Measurements from ENCODE around the gene GXYLT2. TPM values are rescaled to one million over a fixed set of nuclear protein-coding genes. Genes with fewer than 3 reads are reported as not detected.

Gene GXYLT2
- total RNA-seq, 1 donor from 2014 or later = 16.2 TPM

GRCh38 chr3:72909591-72909990 is 21.7 kb downstream of the GXYLT2 start:
- no peak overlapping the region for H3K27ac ChIP-seq (replicated peaks)
- intact Hi-C loops (cut with micrococcal nuclease) = no loop called here

GRCh38 chr3:72912532-72912931 is 24.7 kb downstream of the GXYLT2 start:
- no peaks in the 10 kb centered on the region for H3K36me3 ChIP-seq
- H3K9me3 ChIP-seq (replicated peaks) = no peaks in the 10 kb centered on the region
- H3K4me1 ChIP-seq = peaks cover 11% of the 10 kb centered on the region
- intact Hi-C loops (cut with micrococcal nuclease) = no loop called here
- H3K27me3 ChIP-seq (ENCODE audit: low read depth) = no peaks in the 10 kb centered on the region
- no peak overlapping the region for H3K27ac ChIP-seq (replicated peaks)
- H3K4me3 ChIP-seq = no peak overlapping the region
- DNase-seq = no peak
- no peak for TF ChIP-seq CTCF (IDR thresholded peaks at IDR 0.05; ENCODE audit: borderline replicate concordance)

More at GRCh38 chr3:72909591-72909990, 21.7 kb downstream of the GXYLT2 start:
- DNase-seq = no peak
- Histone ChIP-seq H3K36me3 (no peaks in the 10 kb centered on the region), H3K9me3 (replicated peaks) (no peaks in the 10 kb centered on the region), H3K4me1 (peaks cover 17% of the 10 kb centered on the region), H3K27me3 (ENCODE audit: low read depth) (no peaks in the 10 kb centered on the region), H3K4me3 (no peak overlapping the region)
- TF ChIP-seq CTCF (IDR thresholded peaks at IDR 0.05; ENCODE audit: borderline replicate concordance) = no peak

- intact Hi-C loops (cut with micrococcal nuclease) = no loop called here
- no peak for DNase-seq
- TF ChIP-seq CTCF (IDR thresholded peaks at IDR 0.05; ENCODE audit: borderline replicate concordance) = no peak
- Histone ChIP-seq H3K27ac (replicated peaks) (no peak overlapping the region), H3K36me3 (no peaks in the 10 kb centered on the region), H3K9me3 (replicated peaks) (no peaks in the 10 kb centered on the region), H3K27me3 (ENCODE audit: low read depth) (no peaks in the 10 kb centered on the region), H3K4me3 (no peak overlapping the region), H3K4me1 (no peaks in the 10 kb centered on the region)
These were observed 26.5 kb downstream of the GXYLT2 start for GRCh38 chr3:72914383-72914782.

GRCh38 chr3:72916250-72916649 is 28.4 kb downstream of the GXYLT2 start:
- no peaks in the 10 kb centered on the region for H3K4me1 ChIP-seq
- no peak overlapping the region for H3K4me3 ChIP-seq
- no peaks in the 10 kb centered on the region for H3K9me3 ChIP-seq (replicated peaks)
- DNase-seq = no peak
- H3K27ac ChIP-seq (replicated peaks) = no peak overlapping the region
- intact Hi-C loops (cut with micrococcal nuclease) = no loop called here
- no peak for TF ChIP-seq CTCF (IDR thresholded peaks at IDR 0.05; ENCODE audit: borderline replicate concordance)
- no peaks in the 10 kb centered on the region for H3K36me3 ChIP-seq
- no peaks in the 10 kb centered on the region for H3K27me3 ChIP-seq (ENCODE audit: low read depth)

GRCh38 chr3:72919520-72919919 is 31.7 kb downstream of the GXYLT2 start:
- H3K27me3 ChIP-seq (ENCODE audit: low read depth) = no peaks in the 10 kb centered on the region
- TF ChIP-seq CTCF (IDR thresholded peaks at IDR 0.05; ENCODE audit: borderline replicate concordance) = no peak
- no peaks in the 10 kb centered on the region for H3K4me1 ChIP-seq
- H3K36me3 ChIP-seq = no peaks in the 10 kb centered on the region
- H3K9me3 ChIP-seq (replicated peaks) = no peaks in the 10 kb centered on the region
- no peak overlapping the region for H3K27ac ChIP-seq (replicated peaks)
- intact Hi-C loops (cut with micrococcal nuclease) = no loop called here
- no peak for DNase-seq
- H3K4me3 ChIP-seq = no peak overlapping the region

GRCh38 chr3:72924055-72924454 is 36.2 kb downstream of the GXYLT2 start:
- Histone ChIP-seq H3K36me3 (peaks cover 6% of the 10 kb centered on the region), H3K9me3 (replicated peaks) (peaks cover 5% of the 10 kb centered on the region)
- intact Hi-C loops (cut with micrococcal nuclease) = no loop called here

More at GRCh38 chr3:72924055-72924454, 36.2 kb downstream of the GXYLT2 start:
- Histone ChIP-seq H3K4me3 (no peak overlapping the region), H3K4me1 (no peaks in the 10 kb centered on the region), H3K27me3 (ENCODE audit: low read depth) (no peaks in the 10 kb centered on the region), H3K27ac (replicated peaks) (no peak overlapping the region)
- TF ChIP-seq CTCF (IDR thresholded peaks at IDR 0.05; ENCODE audit: borderline replicate concordance) = no peak
- DNase-seq = no peak
